HG03565 (cell line): ENCODE measurements around the gene AIF1.

Experiments used
- ATAC-seq: cut with Tn5 transposase; IDR thresholded peaks from one replicate; pipeline ENCODE4 v1.9.1; 2021; ENCODE audit warnings: mild to moderate bottlenecking, moderate library complexity; ENCODE audit not compliant: unreplicated experiment

AIF1 gene

GRCh38 chr6:31641370-31641769 is 26.3 kb downstream of the AIF1 start:
- ATAC-seq, result no peak

- no peak for ATAC-seq
Observed at GRCh38 chr6:31642798-31643570, 27.9 kb downstream of the AIF1 start.

GRCh38 chr6:31643818-31644454 is 28.9 kb downstream of the AIF1 start:
- ATAC-seq, result no peak

- no peak for ATAC-seq
Observed at GRCh38 chr6:31645325-31645724, 30.3 kb downstream of the AIF1 start.

- ATAC-seq, result peak; percentile 20
Observed at GRCh38 chr6:31651602-31652191, 36.7 kb downstream of the AIF1 start.

- ATAC-seq, result peak; percentile 45
Observed at GRCh38 chr6:31652925-31653724, 38.1 kb downstream of the AIF1 start.

- ATAC-seq, result no peak
Observed at GRCh38 chr6:31654574-31655348, 39.7 kb downstream of the AIF1 start.

- no peak for ATAC-seq
Observed at GRCh38 chr6:31655349-31656237, 40.6 kb downstream of the AIF1 start, which contains the start of gene APOM. Gene APOM, plus strand, starts transcription at chr6:31655894. Its CDS starts 73 bp downstream, at chr6:31655967.

GRCh38 chr6:31657406-31658157 is 42.5 kb downstream of the AIF1 start:
- no peak for ATAC-seq

- no peak for ATAC-seq
Observed at GRCh38 chr6:31658158-31658688, 43.2 kb downstream of the AIF1 start.

- ATAC-seq, result no peak
Observed at GRCh38 chr6:31658983-31659648, 44.1 kb downstream of the AIF1 start.

GRCh38 chr6:31659649-31660380 is 44.8 kb downstream of the AIF1 start:
- ATAC-seq, result no peak

GRCh38 chr6:31660381-31661261 is 45.6 kb downstream of the AIF1 start, which contains the start of gene C6orf47:
Gene C6orf47, minus strand, starts transcription at chr6:31660778. Its CDS starts 831 bp downstream, at chr6:31659947.
- no peak for ATAC-seq

GRCh38 chr6:31661262-31662123 is 46.5 kb downstream of the AIF1 start:
- ATAC-seq, result no peak

- ATAC-seq, result no peak
Observed at GRCh38 chr6:31662124-31662723, 47.2 kb downstream of the AIF1 start.
